ENCODE data around the gene UBR3.
"Not testable (repeated sequence)": the region's sequence is repeated elsewhere in the genome, so short reads cannot be mapped to it uniquely, and the experiment has no call there.

UBR3 gene

DNA sequence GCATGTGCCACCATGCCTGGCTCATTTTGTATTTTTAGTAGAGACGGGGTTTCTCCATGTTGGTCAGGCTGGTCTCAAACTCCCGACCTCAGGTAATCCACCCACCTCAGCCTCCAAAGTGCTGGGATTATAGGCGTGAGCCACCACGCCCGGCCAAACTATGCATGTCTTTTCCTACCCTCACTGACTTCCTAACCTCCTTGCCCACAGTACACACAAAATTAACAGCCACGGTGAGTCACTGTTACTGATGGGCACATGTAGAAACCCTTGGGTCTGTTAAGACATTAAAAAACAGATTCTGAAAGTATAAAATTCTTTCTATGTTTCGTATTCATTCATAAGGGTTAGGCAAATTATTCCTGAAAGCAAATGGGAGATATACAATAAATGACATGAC, 7.2 kb upstream of the UBR3 start:
- in situ Hi-C loops (cut with HindIII; ENCODE audit: low sequenced_read_pairs) = not testable (repeated sequence)

DNA sequence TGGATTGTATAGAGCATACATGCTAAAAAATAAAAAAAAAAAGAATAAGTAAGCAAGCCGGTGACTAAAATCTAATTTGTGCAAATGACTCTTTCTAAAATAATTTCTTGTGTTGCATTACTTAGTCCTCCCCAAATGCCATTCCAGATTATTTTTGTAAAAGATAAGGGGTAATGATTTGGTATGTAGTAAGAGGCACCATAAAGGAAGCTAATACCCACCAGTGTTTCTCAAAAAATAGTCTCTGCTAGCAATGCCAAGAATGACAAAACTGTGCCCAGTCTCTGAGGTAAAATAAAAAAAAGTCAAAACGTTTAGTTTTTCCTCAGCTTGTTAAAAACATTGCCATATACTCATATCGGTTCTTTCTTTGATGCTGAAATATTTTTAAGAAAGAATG, 5.2 kb upstream of the UBR3 start:
- in situ Hi-C loops (cut with HindIII; ENCODE audit: low sequenced_read_pairs) = no loop called here

DNA sequence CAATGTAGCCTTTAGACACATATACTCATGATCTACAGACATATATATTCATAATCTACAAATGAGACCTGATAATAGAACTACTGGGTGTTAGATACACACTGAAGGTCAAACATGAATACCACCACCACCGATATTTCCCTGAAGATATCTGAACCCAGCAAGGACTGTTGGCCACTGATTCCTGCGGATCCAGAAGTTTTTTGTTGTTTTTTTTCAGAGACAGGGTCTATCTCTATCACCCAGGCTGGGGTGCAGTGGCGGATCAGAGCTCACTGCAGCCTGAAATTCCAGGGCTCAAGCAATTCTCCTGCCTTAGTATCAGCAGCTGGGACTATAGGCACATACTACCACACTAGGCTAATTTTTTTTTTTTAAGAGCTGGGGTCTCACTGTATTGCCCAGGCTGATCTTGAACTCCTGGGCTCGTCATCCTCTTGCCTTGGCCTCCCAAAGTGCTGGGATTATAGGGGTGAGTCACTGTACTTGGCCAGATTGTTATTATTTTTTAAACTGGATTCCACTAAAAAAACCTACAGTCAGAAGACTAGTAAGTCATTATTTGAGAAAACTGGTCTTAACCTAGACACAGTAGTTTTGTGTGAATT, 4.4 kb upstream of the UBR3 start:
- in situ Hi-C loops (cut with HindIII; ENCODE audit: low sequenced_read_pairs) = no loop called here

DNA sequence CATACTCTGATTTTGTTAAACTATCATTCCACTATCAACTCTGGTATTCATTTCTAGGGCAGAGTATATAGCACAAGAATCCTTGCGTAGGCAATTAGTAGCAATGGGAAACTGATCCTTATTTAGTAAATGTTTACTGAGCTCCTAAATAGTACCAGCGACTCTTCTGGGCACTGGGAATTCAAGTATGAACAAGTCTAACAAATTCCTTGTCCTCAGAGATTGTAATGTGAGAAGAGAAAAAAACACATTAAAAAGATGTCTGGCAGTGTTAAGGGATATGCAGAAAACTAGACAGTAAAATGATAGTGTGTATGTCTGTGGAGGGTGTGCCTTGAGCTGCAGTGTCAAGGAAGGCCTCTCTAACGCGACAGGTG, 3.3 kb upstream of the UBR3 start:
- in situ Hi-C loops (cut with HindIII; ENCODE audit: low sequenced_read_pairs) = no loop called here

DNA sequence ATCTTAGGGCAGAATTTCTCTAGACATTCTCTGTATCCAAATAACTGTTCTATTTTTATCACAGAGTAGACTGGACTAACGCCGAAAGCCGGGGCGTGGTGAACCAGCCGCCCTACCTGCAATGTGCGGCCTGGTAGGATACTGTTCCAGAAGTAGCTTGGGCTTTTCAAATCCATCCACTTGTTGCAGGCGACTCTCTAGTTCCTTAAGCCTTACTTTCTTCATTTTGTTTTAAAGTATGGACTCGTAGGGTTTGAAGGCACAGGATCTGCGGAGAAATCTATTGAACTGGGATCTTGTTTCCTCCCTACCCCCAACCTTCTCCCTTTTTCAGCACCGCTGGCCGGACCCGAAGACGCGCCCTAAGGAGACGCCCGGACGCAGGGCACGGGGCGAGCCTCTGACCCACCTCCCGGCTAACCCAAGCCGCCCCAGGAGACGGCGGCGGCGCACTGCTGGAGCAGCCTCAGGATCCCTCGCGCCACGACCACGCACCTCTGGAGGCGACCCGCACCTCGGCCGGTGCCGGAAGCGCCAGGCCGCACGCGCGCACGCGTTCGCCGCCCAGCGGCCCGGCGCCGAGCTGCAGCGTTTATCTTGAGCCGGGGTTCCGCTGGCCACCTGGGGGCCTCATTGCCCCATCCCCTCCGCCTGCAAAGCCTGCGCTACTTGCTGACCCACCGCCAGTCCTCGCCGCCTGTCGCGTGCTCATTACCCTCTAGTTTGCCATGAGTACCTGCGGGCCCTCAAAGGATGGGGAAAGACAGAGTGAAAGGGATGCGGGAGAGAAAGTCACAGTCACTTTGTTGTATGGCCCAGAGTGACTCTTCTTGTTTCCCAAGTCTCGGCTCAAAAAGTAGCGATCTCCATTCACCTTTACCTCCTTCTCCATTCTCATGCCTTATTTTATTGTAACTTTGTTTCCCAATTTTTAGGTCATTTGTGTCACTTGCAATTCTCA, 2.6 kb upstream of the UBR3 start, which contains the start of gene METTL5:
Gene METTL5 (minus strand): TSS at position 533 of the 961 bp plus-strand sequence. CDS start 308 bp downstream, at position 225.
- in situ Hi-C loops (cut with HindIII; ENCODE audit: low sequenced_read_pairs) = no loop called here

DNA sequence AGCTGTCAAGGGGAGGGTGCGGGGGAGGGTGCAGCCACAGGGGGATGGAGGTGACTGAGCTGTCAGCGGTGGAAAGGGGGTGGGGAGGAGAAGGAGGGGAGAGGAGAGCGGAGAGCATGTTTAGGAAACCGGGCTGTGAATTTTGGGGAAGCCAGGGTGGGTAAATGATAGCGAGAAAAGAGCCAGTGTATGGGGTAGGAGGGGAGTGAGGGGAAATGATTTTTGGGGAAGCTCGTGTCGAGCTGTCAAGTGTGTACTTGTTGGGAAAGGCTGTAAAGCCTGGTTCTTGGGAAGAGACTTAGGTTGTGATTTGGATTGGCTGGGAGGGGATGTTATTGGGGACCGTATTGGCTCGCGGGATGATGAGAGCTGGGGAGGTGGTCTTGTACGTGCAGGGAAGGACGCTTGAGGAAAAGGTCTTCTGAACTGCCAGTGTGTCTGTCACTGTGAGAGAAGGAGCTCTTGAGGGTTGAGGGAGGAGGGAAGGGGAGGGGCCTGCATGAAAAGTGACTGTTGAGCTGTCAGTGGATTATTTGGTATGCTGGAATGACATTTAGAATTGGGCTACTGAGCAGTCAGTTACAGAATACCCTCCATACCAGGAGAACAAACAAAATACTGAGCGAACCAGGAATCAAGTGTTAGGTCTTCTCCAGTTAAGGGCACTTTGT, 1.0 kb downstream of the UBR3 start:
- in situ Hi-C loops (cut with HindIII; ENCODE audit: low sequenced_read_pairs) = no loop called here

DNA sequence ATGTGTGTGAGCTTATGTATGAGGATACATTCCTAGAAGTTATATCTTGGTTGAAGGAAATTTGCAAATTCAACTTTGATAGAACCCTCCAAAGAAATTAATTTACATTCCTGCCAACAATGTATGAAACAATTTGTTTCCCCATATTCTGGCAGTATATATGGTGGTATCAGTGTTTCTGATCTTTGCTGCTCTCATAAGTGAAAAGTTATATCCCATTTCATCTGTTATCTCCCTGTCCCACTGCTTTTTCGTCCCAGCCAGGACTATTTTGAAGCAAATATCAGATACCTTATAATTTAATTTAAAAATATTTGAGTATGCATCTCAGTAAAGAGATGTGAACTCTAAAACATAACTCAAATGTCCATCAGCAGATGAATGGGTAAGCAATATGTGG, 7.1 kb downstream of the UBR3 start:
- in situ Hi-C loops (cut with HindIII; ENCODE audit: low sequenced_read_pairs) = no loop called here

DNA sequence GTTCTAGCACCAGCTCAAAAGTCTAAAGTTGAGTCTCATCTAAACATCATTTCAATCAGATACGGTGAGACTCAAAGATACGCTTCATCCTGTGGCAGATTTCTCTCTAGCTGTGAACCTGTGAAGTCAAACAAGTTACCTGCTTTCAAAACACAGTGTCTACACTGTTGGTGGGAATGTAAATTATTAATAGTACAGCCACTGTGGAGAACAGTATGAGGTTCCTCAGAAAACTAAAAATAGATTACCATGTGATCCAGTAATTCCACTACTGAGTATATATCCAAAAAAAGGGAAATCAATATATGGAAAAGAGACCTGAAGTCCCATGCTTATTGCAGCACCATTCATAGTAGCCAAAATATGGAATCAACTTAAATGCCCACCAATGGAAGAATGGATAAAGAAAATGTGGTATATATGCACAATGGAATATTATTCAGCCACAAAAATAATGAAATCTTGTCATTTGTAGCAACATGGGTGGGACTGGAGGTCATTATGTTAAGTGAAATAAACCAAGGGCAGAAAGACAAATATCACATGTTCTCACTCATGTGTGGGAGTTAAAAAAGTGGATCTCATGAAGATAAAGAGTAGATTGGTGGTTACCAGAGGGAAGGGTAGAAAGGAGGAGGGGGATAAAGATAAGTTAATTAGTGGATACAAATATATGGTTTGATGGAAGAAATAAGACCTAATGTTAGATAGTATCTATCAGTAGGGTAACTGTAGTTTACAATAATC, 11.7 kb downstream of the UBR3 start:
- in situ Hi-C loops (cut with HindIII; ENCODE audit: low sequenced_read_pairs) = no loop called here

DNA sequence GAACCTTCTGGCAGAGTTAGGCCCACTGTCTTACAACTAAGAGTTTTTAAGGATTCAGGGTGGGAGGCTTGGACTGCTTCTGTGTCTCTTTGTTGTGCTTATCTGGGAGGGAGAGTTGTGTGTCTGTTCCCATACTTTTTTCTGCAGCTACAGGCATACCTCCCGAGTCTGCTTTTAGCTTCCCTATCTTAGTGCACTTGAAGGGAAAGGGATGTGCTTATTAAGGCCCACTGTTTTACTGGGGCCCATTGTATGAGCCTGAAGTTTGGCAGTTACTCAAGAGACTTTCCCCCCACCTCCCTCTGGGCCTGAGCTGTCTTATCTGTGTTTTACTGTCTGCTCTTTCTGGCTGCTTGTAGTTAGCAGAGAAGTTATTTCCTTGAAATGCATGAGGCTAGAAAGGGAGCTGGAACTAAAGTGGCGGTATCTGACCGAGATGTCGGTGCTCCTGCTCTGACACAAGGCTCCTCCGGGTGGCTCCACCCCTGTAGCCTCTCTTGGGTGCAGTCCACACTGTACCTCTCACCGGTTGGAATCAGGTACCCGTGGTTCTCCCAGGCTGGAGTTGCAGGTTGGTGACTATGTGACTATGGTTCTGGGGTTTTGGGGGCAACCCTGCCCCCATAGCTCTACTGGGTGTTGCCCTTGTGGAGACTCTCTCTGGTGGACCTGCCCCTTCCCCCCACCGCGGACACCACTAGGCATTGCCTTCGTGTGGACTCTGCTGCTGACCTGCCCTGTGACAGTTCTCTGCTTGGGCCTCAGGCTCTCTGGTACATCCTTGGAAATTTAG, 12.9 kb downstream of the UBR3 start:
- in situ Hi-C loops (cut with HindIII; ENCODE audit: low sequenced_read_pairs) = no loop called here

DNA sequence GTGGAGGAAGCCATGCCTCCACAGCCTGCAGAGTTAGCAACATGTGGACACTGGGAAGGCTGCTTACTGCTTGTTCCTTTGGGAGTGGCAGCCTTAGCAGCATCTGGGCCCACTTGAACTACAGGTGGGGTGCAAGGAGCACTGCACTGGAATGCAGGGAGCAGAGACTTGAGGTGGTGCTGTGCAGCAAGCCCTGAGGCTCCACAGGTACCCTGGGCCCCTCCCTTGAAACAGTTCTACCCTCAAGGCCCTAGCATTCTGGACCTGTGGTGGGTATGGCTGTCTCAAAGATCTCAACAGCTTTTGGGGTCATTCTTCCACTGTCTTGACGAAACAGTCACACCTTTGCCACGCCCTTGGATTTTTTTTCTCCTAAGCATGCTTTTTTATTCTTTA, 13.5 kb downstream of the UBR3 start:
- in situ Hi-C loops (cut with HindIII; ENCODE audit: low sequenced_read_pairs) = no loop called here

DNA sequence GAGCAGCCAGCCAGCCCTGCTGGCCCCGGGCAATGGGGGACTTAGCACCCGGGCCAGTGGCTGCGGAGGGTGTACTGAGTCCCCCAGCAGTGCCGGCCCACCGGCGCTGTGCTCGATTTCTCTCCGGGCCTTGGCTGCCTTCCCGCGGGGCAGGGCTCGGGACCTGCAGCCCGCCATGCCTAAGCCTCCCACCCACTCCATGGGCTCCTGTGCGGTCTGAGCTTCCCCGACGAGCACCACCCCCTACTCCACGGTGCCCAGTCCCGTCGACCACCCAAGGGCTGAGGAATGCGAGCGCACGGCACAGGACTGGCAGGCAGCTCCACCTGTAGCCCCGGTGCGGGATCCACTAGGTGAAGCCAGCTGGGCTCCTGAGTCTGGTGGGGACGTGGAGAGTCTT, 14.4 kb downstream of the UBR3 start:
- in situ Hi-C loops (cut with HindIII; ENCODE audit: low sequenced_read_pairs) = not testable (repeated sequence)

DNA sequence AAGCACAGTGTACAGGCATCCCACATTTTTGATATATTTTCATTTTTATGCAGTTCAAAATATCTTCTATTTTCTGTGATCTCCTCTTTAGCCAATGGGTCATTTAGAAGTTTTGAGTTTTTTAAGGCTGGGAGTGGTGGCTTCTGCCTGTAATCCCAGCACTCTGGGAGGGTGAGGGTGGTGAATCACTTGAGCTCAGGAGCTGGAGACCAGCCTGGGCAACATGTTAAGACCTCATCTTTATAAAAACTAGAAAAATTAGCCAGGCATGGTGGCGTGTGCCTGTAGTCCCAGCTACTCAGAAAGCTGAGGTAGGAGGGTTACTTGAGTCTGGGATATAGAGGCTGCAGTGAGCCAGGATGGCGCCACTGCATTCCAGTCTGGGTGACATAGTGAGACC, 17.8 kb downstream of the UBR3 start:
- in situ Hi-C loops (cut with HindIII; ENCODE audit: low sequenced_read_pairs) = no loop called here

DNA sequence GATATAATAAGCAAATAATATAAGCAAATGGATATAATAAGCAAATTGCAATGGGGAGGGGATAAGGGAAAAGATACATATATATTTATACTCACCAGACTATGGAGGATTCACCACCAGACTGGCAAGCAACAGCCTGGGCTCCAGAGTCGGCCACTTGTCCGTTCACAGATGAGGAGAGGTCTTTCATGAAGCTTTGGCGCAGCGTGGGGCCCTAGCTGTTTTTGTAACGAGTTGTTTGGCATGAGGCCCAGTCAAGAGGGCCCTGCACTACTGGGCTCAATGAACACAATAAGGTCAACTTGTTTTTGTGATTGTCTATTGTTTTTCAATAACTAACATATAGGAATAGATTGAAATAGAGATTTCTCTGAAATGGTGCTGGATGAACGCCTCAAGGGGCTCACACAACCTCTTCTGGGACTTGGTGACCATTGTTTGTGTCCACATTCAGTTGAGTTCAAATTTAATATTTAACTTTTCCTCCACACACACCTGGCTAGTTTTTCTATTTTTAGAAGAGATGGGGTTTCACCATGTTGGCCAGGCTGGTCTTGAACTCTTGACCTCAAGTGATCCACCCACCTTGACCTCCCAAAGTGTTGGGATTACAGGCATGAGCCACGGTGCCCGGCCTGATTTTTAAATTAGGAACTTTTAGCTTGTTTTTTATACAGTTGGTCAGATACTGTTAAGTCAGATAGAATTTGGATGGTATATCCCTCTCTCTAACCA, 21.9 kb downstream of the UBR3 start:
- in situ Hi-C loops (cut with HindIII; ENCODE audit: low sequenced_read_pairs) = not testable (repeated sequence)

DNA sequence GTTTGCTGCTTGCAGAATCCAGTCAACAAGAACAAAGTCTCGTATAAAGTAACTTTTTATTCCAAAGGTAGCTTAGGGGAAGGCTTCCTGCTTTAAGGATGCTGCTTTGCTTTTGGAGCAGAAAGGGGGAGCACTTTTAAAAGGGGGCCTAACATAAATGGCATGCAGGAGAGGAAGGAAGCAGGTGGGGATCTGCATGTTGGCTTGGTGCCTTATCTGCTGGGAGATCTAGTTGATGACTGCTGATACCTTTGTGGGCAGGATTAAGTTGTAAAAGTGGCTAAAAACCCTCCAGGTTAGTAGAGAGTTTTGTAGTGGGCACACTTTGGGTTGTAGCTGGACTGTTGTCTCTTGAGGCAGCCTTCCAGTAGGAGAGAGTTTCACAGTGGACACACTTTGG, 22.5 kb downstream of the UBR3 start:
- in situ Hi-C loops (cut with HindIII; ENCODE audit: low sequenced_read_pairs) = no loop called here

DNA sequence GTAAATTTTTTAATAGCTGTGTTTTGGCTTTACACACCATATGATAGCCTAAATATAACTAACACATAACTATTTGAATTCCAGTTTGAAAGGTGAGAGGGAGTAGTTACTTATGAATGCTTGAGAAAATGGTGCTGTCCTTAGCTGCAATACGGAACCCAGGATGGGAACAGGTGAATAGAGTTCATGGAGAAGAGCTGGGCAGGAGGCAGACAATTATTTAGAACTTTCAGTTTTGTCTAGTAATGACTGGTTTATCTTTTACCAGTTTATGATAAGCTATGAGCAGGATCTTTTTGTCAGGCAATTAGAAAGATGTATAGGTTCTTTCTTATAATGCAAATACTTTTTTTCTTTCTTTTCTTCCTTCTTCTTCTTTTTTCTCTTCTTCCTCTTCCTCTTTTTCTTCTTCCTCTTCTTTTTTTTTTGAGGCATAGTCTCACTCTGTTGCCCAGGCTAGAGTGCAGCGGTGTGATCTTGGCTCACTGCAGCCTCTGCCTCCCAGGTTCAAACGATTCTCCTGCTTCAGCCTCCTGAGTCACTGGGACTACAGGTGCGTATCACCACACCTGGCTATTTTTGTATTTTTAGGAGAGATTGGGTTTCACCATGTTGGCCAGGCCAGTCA, 25.9 kb downstream of the UBR3 start:
- in situ Hi-C loops (cut with HindIII; ENCODE audit: low sequenced_read_pairs) = no loop called here

DNA sequence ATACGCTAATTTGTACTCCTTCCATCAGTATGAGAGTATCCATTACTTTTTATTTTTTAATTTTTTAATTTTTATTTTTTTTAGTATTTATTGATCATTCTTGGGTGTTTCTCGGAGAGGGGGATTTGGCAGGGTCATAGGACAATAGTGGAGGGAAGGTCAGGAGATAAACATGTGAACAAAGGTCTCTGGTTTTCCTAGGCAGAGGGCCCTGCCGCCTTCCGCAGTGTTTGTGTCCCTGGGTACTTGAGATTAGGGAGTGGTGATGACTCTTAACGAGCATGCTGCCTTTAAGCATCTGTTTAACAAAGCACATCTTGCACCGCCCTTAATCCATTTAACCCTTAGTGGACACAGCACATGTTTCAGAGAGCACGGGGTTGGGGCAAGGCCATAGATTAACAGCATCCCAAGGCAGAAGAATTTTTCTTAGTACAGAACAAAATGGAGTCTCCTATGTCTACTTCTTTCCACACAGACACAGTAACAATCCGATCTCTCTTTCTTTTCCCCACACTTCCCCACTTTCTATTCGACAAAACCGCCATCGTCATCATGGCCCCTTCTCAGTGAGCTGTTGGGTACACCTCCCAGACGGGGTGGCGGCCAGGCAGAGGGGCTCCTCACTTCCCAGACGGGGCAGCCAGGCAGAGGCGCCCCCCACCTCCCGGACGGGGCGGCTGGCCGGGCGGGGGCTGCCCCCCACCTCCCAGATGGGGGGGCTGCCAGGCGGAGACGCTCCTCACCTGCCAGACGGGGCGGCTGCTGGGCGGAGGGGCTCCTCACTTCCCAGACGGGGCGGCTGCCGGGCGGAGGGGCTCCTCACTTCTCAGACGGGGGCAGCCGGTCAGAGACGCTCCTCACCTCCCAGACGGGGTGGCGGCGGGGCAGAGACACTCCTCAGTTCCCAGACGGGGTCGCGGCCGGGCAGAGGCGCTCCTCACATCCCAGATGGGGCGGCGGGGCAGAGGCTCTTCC, 28.3 kb downstream of the UBR3 start:
- in situ Hi-C loops (cut with HindIII; ENCODE audit: low sequenced_read_pairs) = not testable (repeated sequence)

DNA sequence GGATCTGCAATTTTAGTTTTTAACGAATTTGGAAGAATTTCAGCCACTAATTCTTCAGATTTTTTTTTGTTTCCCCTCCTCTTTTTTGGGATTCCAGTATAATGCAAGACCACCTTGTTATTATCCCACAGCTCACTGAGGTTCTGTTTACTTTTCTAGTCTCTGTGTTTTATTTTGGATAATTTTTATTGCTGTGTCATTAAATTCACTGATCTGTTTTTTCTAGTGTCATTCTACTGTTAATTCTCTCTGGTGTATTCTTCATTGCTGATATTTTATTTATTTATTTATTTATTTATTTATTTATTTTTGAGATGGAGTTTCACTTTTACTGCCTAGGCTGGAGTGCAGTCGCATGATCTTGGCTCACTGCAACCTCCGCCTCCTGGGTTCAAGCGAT, 32.2 kb downstream of the UBR3 start:
- in situ Hi-C loops (cut with HindIII; ENCODE audit: low sequenced_read_pairs) = no loop called here

DNA sequence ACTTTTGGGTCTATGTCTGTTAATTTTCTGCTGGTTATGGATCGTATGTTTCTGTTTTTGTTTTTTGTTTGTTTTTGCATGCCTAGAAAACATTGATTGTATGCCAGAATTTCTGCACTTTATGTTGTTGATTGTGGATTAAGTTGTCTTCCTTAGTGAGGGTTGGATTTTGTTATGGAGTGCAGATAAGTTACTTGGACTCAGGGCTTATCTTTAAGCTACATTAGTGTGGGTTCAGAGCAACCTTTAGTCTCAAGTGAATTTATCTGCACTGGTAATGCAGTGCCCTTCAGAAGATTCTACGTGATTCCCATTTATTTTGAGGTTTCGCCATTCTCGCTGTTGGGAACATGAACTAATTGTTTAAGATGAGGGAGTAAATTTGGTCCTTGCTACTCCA, 32.9 kb downstream of the UBR3 start:
- in situ Hi-C loops (cut with HindIII; ENCODE audit: low sequenced_read_pairs) = no loop called here

All from endothelial cell of hepatic sinusoid (primary cell).